Ishikawa (cell line): Measurements from ENCODE around the gene TENT4A.

Source experiments
- CEBPB ChIP-seq: IDR thresholded peaks from 2 replicates; pipeline ENCODE4 v1.6.1; 2012
- CREB1 ChIP-seq: IDR thresholded peaks from 2 replicates; pipeline ENCODE4 v1.6.1; 2012; ENCODE audit warnings: low read depth
- EGR1 ChIP-seq: IDR thresholded peaks from 2 replicates; pipeline ENCODE4 v1.6.1; 2012
- EP300 ChIP-seq: IDR thresholded peaks from 2 replicates; pipeline ENCODE4 v1.6.1; 2012; ENCODE audit warnings: borderline replicate concordance
- FOXM1 ChIP-seq: IDR thresholded peaks from 2 replicates; pipeline ENCODE4 v1.6.1; 2012; ENCODE audit warnings: low read depth, borderline replicate concordance
- NFIC ChIP-seq: IDR thresholded peaks from 2 replicates; pipeline ENCODE4 v1.6.1; 2012
- RAD21 ChIP-seq: IDR thresholded peaks from 2 replicates; pipeline ENCODE4 v1.6.1; 2012; ENCODE audit warnings: low read depth
- REST ChIP-seq: IDR thresholded peaks from 2 replicates; pipeline ENCODE4 v1.6.1; 2012; ENCODE audit warnings: low read depth, mild to moderate bottlenecking
- TAF1 ChIP-seq: IDR thresholded peaks from 2 replicates; pipeline ENCODE4 v1.6.1; 2012; ENCODE audit warnings: low read depth, mild to moderate bottlenecking
- TCF12 ChIP-seq: IDR thresholded peaks from 2 replicates; pipeline ENCODE4 v1.6.1; 2012; ENCODE audit warnings: low read depth
- TEAD4 ChIP-seq: IDR thresholded peaks from 2 replicates; pipeline ENCODE4 v1.6.1; 2012
- USF1 ChIP-seq: IDR thresholded peaks from 2 replicates; pipeline ENCODE4 v1.6.1; 2012
- YY1 ChIP-seq: IDR thresholded peaks from 2 replicates; pipeline ENCODE4 v1.6.1; 2012; ENCODE audit warnings: low read depth
- ZBTB7A ChIP-seq: IDR thresholded peaks from 2 replicates; pipeline ENCODE4 v1.6.1; 2012; ENCODE audit warnings: low read depth
- TF ChIP-seq, protein P1 (sequence below): IDR thresholded peaks from 2 replicates; pipeline ENCODE4 v1.6.1; 2012

Gene TENT4A

GRCh38 chr5:6760686-6761085 lies 47.5 kb downstream of the TENT4A start:
- TF ChIP-seq, protein P1, sequence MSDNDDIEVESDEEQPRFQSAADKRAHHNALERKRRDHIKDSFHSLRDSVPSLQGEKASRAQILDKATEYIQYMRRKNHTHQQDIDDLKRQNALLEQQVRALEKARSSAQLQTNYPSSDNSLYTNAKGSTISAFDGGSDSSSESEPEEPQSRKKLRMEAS = no peak
- TF ChIP-seq TAF1 = no peak
- no peak for TF ChIP-seq CEBPB
- no peak for TF ChIP-seq CREB1
- no peak for TF ChIP-seq TCF12
- no peak for TF ChIP-seq EP300
- no peak for TF ChIP-seq RAD21
- no peak for TF ChIP-seq TEAD4
- no peak for TF ChIP-seq USF1
- no peak for TF ChIP-seq ZBTB7A
- TF ChIP-seq FOXM1 = no peak
- no peak for TF ChIP-seq EGR1
- TF ChIP-seq NFIC = no peak
- TF ChIP-seq REST = no peak
- no peak for TF ChIP-seq YY1

DNA sequence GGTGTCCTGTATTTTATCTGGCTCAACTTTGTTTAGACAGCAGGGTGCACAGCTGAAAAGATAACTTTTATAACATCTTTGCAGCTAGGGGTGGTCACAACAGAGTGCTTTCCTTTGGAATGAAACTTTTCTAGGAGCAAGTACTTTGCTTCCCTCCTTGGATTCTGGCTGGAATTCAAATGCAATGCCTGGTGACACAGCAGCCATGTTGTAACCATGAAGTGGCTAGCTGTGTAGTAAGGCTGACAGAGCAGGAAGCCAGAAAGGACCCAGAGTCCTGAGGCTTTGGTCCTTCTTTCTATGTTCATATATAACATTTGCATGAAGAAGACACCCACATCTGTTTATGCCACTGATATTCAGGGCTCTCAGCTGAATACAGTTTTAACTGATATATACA lies 48.1 kb downstream of the TENT4A start:
- TF ChIP-seq TEAD4 (no peak), NFIC (no peak), REST (no peak), EP300 (no peak), FOXM1 (no peak), EGR1 (no peak), TCF12 (no peak), CEBPB (no peak), TAF1 (no peak), CREB1 (no peak), ZBTB7A (no peak), RAD21 (no peak), USF1 (no peak), YY1 (no peak)
- TF ChIP-seq, protein P1 = no peak

GRCh38 chr5:6762116-6762515 lies 48.9 kb downstream of the TENT4A start:
- no peak for TF ChIP-seq TAF1

GRCh38 chr5:6762697-6763096 lies 49.5 kb downstream of the TENT4A start:
- TF ChIP-seq EP300 (no peak), ZBTB7A (no peak), NFIC (no peak), CEBPB (no peak), USF1 (no peak), CREB1 (no peak), TCF12 (no peak), REST (no peak), EGR1 (no peak), TAF1 (no peak), RAD21 (no peak), TEAD4 (no peak)
- TF ChIP-seq, protein P1 = no peak
